ENCODE measurements around the gene FAM168A. TPM values are rescaled to one million over a fixed set of nuclear protein-coding genes. Genes with fewer than 3 reads are reported as not detected.

FAM168A gene
- total RNA-seq, 2 experiments from 2014 or later: 10.1 to 23.7 TPM

DNA sequence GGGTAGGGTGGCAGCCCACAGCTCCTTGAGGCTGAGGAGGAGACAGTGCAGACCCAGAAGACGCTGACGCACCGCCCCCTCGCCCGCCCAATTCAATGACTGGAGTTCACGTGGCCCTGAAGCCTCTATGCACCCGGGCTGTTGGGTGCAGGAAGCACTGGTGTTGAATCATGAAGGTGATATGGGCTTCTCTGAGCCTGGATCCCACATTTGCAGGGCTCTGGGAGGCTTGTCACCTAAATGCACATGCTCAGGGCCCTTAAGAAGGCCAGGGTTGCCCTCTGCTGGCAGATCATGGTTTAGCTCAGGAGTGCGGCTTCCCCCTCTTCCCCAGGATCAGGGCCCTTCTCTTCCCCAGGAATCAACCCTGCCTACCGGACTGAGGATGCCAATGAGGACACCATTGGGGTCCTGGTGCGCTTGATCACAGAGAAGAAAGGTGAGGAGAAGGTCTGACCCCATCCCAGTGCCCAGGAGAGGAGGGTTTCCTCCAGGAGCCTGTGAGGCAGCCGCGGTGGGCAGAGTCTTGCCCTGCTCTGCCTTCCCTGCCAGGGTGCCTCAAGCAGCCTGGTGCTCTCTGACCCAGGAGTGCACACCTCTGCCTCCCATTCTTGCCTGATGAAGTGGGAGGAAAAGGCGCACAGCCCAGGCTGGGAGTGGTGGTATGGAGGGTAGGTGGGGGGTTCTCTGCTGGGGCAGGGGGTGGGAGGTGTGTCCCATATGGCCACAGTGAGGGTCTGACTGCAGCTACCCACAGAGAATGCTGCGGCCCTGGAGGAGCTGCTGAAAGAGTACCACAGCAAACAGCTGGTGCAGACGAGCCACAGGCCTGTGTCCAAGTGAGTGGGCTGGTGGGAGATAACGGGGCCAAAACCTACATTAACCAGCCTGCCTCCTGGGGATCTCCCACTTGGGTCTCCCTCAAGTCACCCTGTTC, 204.2 kb downstream of the FAM168A start:
- ChIA-PET CTCF (ENCODE audit: unreplicated experiment) (interaction anchor here (0.9 to 2.3 kb wide), 4 partner anchors 9 to 87 kb away, joined by 3 to 10 read pairs (median 7); no protein-coding TSS in a partner anchor), POLR2A (interaction anchor here (0.6 kb wide), 1 partner anchor 22 kb away, joined by 3 read pairs; no protein-coding TSS in a partner anchor)
- H3K4me3 ChIP-seq (ENCODE audit: low read depth, low read length, poor library complexity, severe bottlenecking): no peak overlapping the region
- H3K4me2 ChIP-seq (ENCODE audit: low read length): no peak overlapping the region
- peak; percentile 79 for DNase-seq (ENCODE audit: low spot score)
- peaks cover 59% of the 10 kb centered on the region; the same call in 1 of the 2 replicates for H3K36me3 ChIP-seq (ENCODE audit: insufficient read depth, low read length)
- intact Hi-C loops (cut with micrococcal nuclease; ENCODE audit: unreplicated experiment): loop anchor here (1.0 to 2.0 kb wide), 2 partner anchors 17 to 42 kb away; partner anchors contain the start of gene RELT
- H3K9me3 ChIP-seq (ENCODE audit: low read length): no peaks in the 10 kb centered on the region
- H4K20me1 ChIP-seq (ENCODE audit: insufficient read depth, low read length): no peaks in the 10 kb centered on the region
- no peaks in the 10 kb centered on the region for H3K9me2 ChIP-seq (ENCODE audit: insufficient read depth, low read length)
- TF ChIP-seq, protein P1, sequence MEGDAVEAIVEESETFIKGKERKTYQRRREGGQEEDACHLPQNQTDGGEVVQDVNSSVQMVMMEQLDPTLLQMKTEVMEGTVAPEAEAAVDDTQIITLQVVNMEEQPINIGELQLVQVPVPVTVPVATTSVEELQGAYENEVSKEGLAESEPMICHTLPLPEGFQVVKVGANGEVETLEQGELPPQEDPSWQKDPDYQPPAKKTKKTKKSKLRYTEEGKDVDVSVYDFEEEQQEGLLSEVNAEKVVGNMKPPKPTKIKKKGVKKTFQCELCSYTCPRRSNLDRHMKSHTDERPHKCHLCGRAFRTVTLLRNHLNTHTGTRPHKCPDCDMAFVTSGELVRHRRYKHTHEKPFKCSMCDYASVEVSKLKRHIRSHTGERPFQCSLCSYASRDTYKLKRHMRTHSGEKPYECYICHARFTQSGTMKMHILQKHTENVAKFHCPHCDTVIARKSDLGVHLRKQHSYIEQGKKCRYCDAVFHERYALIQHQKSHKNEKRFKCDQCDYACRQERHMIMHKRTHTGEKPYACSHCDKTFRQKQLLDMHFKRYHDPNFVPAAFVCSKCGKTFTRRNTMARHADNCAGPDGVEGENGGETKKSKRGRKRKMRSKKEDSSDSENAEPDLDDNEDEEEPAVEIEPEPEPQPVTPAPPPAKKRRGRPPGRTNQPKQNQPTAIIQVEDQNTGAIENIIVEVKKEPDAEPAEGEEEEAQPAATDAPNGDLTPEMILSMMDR (conservative IDR thresholded peaks at IDR 0.05; ENCODE audit: low read length): peak; percentile 88
- TF ChIP-seq EZH2phosphoT487 (IDR thresholded peaks at IDR 0.05; ENCODE audit: borderline replicate concordance, low read depth, low read length): no peak
- H3K27ac ChIP-seq (ENCODE audit: low read depth, low read length, poor library complexity, severe bottlenecking): no peak overlapping the region
- no peaks in the 10 kb centered on the region for H3K79me2 ChIP-seq (ENCODE audit: insufficient read depth, low read depth, low read length)
- no peak overlapping the region for H2AFZ ChIP-seq (ENCODE audit: low read length)
- H3K4me1 ChIP-seq (ENCODE audit: insufficient read depth, low read length, poor library complexity, severe bottlenecking): peaks cover 13% of the 10 kb centered on the region
- BruUV-seq (replicated peaks): no TSS peak

DNA sequence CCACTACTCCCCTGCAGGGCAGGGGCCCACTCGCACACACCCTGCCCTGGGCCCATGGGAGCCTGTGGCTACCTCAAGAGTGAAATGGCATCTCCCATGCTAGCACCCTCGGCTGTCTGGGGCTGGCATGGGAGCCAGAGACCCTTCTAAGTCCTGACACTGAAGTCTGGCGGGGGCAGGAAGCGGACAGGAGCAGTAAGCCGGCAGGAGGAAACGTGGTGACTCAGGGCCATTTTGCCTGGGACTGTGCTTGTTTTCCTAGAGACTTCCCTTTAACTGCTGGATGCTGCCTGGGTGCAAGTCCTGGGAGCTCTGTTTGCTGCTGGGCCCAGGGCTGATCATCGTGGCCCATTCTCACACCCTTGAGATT, 204.9 kb downstream of the FAM168A start:
- no TSS peak for BruUV-seq (replicated peaks)
- peaks cover 21% of the 10 kb centered on the region for H3K4me1 ChIP-seq (ENCODE audit: insufficient read depth, low read length, poor library complexity, severe bottlenecking)
- intact Hi-C loops (cut with micrococcal nuclease; ENCODE audit: unreplicated experiment): loop anchor here (1.0 to 2.0 kb wide), 2 partner anchors 16 to 42 kb away; partner anchors contain the start of gene RELT
- ChIA-PET POLR2A (no interaction called here), CTCF (ENCODE audit: unreplicated experiment) (interaction anchor here (0.9 to 2.3 kb wide), 4 partner anchors 8 to 86 kb away, joined by 3 to 10 read pairs (median 7); no protein-coding TSS in a partner anchor)
- H3K79me2 ChIP-seq (ENCODE audit: insufficient read depth, low read depth, low read length): no peaks in the 10 kb centered on the region
- no peak overlapping the region for H3K4me2 ChIP-seq (ENCODE audit: low read length)
- no peak overlapping the region for H3K4me3 ChIP-seq (ENCODE audit: low read depth, low read length, poor library complexity, severe bottlenecking)
- TF ChIP-seq, protein P1 (conservative IDR thresholded peaks at IDR 0.05; ENCODE audit: low read length): no peak
- TF ChIP-seq EZH2phosphoT487 (IDR thresholded peaks at IDR 0.05; ENCODE audit: borderline replicate concordance, low read depth, low read length): no peak
- H3K27ac ChIP-seq (ENCODE audit: low read depth, low read length, poor library complexity, severe bottlenecking): no peak overlapping the region
- H4K20me1 ChIP-seq (ENCODE audit: insufficient read depth, low read length): no peaks in the 10 kb centered on the region
- no peaks in the 10 kb centered on the region for H3K9me2 ChIP-seq (ENCODE audit: insufficient read depth, low read length)
- no peak overlapping the region for H2AFZ ChIP-seq (ENCODE audit: low read length)
- peaks cover 64% of the 10 kb centered on the region; the same call in 1 of the 2 replicates for H3K36me3 ChIP-seq (ENCODE audit: insufficient read depth, low read length)
- no peaks in the 10 kb centered on the region for H3K9me3 ChIP-seq (ENCODE audit: low read length)
- DNase-seq (ENCODE audit: low spot score): no peak
